ENCODE measurements around the gene DPPA3. TPM values are rescaled to one million over a fixed set of nuclear protein-coding genes. Genes with fewer than 3 reads are reported as not detected.
"Not testable (repeated sequence)": the region's sequence is repeated elsewhere in the genome, so short reads cannot be mapped to it uniquely, and the experiment has no call there.

The DPPA3 gene
- total RNA-seq, 1 experiment from 2014 or later, result not detected

DNA sequence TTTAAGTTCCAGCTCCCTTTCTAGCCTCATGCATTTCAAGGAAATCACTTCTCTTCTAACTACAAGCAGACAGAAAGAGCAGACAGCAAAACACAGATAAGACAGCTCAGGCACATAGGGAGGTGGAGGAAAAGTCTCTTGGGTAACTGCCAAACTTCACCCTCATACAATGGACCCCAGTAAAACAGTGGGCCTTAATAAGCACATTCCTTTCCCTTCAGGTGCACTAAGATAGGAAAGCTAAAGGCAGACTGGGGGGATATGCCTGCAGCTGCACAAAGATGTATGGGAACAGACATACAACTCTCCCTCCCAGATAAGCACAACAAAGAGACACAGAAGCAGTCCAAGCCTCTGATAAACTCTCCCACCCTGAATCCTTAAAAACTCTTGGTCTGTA lies 19.8 kb downstream of the DPPA3 start:
- DNase-seq (ENCODE audit: low read depth), result not testable (repeated sequence)

DNA sequence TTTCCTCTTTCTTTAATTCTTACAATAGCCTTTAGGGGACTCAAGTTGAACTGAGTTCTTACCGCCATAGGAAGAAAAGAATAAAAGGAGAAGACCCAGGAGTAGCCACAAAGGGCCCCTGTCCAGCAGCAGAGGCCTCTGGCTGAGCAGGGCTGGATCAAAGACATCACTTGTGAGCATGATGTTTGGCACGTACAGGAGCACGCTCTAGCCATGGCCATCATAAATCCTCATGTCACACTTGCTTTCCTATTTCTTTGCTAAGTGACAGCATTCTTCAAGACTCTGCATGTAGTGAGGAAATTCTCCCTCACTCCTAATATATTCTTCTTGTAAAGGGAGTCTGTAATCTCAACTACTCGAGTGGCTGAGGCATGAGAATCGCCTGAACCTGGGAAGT lies 20.3 kb downstream of the DPPA3 start:
- no peak for DNase-seq (ENCODE audit: low read depth)

DNA sequence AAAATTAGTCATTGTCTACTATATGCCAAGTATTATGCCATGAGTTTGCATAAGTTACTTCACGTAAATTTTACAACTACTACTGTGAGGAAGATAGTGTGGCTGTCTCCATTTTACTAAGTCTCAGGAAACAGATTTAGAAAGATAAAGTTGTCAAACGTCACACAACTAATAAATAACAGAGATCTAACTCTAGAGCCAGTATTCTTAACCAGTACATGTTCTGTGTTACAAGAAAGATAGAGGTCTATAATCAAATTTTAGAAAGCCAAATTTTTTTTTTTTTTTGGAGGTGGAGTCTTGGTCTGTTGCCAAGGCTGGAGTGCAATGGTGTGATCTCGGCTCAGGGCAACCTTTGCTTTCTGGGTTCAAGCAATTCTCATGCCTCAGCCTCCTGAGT lies 21.8 kb downstream of the DPPA3 start:
- no peak for DNase-seq (ENCODE audit: low read depth)

DNA sequence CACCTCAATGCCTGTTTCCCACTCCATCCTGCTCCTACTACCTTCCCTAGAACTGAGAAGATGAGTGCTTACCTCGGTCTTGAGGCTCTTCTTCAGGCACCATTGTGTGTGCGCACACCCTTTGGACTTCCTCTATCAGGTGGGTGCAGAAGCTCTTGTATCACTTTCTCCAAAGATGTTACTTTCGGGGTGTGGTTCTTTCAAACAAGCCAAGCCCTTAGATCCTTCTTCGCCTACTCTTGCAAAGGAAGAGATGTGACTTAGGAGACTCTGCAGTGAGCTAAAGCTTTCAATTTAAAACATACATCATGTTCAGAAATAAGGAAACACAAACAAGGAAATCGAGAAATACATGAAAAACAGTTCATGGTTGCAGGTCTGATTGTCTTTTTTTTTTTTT lies 36.0 kb downstream of the DPPA3 start, which contains the start of gene CLEC4C:
Gene CLEC4C, minus strand, starts transcription at position 130 of the 400 bp plus-strand sequence. Its CDS starts 27 bp downstream, at position 103.
- no peak for DNase-seq (ENCODE audit: low read depth)

DNA sequence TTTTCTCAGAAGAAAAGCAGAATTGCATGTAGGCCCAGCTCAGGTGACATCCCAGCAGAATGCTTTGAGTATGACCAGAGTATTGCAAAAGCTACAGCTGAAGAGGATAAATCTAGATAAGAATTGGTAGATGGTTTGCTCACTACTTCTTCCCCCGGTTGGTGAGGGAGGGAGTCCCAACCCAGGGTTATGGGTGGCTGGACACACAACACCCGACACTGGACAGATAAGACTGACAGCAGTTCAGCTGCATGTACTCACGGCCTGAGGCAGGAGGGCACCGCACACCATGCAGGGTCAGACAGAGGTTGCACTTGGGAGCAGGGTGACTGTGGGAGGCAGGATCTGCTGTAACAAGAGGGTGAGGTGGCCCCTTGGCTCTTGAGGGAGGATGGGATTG lies 37.6 kb downstream of the DPPA3 start:
- DNase-seq (ENCODE audit: low read depth), result no peak

GRCh38 chr12:7749442-7749841 lies 38.2 kb downstream of the DPPA3 start:
- DNase-seq (ENCODE audit: low read depth), result no peak

DNA sequence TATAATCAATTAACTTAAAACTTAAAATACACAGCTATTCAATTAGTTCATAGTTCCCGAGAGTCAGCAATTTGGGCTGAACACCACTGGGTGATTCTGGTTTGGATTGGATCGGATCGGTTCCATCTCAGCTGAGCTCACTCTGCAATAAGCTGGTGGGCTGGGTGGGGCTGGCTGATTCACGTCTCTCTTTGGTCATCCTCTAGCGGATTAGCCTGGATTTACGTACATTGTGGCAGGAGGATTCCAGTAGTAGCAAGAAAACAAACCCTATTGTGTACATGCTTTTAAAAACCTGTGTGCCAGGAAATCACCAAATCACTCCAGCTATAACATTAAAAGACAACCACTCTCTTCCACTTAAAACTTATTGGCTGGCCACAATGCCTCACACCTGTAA lies 39.1 kb downstream of the DPPA3 start:
- no peak for DNase-seq (ENCODE audit: low read depth)

- DNase-seq (ENCODE audit: low read depth), result no peak
Observed at GRCh38 chr12:7751394-7751793, 40.2 kb downstream of the DPPA3 start.

DNA sequence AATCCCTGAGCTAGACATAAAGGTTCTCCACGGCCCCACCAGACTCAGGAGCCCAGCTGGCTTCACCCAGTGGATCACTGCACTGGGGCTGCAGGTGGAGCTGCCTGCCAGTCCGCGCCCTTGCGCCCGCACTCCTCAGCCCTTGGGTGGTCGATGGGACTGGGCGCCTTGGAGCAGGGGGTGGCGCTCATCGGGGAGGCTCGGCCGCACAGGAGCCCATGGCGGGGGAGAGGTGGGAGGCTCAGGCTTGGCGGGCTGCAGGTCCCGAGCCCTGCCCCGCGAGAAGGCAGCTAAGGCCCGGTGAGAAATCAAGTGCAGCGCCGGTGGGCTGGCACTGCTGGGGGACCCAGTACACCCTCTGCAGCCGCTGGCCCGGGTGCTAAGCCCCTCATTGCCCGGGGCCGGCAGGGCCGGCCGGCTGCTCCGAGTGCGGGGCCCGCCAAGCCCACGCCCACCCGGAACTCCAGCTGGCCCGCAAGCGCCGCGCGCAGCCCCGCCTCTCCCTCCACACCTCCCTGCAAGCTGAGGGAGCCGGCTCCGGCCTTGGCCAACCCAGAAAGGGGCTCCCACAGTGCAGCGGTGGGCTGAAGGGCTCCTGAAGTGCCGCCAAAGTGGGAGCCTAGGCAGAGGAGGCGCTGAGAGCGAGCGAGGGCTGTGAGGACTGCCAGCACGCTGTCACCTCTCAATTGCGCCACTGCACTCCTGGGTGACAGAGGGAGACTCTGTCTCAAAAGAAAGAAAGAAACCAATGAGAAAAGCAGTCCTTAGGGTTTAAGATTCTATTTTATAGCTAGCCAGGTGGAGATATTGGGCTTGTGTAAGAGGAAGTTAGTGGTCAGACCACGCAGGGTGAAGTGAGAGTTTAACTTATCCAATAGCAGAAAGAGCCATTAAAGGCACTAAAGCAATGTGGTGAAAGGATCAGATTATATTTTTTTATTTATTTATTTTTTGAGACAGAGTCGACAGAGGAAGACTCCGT lies 41.0 kb downstream of the DPPA3 start:
- not testable (repeated sequence) for DNase-seq (ENCODE audit: low read depth)

DNA sequence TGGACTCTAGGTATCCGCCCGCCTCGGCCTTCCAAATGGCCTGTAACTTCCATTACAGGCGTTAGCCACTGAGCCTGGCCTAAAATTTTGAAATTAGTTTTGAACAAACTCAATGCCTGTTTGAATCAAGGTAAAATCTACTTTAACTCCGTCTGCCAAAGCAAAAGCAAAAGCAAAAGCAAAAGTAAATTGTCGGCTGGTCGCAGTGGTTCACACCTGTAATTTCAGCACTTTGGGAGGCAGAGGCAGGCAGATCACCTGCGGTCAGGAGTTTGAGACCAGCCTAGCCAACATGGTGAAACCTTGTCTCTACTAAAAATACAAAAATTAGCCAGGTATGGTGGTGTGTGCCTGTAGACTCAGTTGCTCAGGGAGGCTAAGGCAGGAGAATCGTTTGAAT lies 44.4 kb downstream of the DPPA3 start:
- DNase-seq (ENCODE audit: low read depth), result not testable (repeated sequence)

DNA sequence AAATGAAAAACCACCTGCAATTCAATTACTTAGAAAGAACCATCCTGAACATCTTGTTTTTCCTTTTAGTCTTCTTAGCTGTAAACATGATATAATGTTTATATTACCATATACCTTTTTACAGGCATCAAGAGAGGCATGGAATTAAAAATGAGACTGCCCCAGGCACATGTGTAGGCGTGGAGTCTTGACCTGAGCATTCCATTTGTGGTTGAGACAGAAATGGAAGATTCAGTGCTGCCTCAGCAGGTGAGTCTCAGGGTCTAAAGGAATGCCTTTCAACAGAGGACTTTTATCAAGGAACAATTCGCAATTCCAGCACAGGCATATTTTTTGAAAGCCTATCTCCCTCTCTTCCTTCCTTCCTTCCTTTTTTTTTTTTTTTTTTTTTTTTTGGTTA lies 45.8 kb downstream of the DPPA3 start:
- DNase-seq (ENCODE audit: low read depth), result no peak

- no peak for DNase-seq (ENCODE audit: low read depth)
Observed at GRCh38 chr12:7758766-7759140, 47.5 kb downstream of the DPPA3 start.

Other genes starting within 250 kb of the DPPA3 start
- under 0.01 TPM in 1 of 2 replicates, not detected in the other for gene CD163, start 207.7 kb upstream of the DPPA3 start, total RNA-seq (2014; rRNA removed; shearing (Covaris generic))
- gene APOBEC1, start 45.5 kb upstream of the DPPA3 start, total RNA-seq (2014; rRNA removed; shearing (Covaris generic)), result not detected in 2 replicates
- not detected in 2 replicates for gene GDF3, start 15.7 kb upstream of the DPPA3 start, total RNA-seq (2014; rRNA removed; shearing (Covaris generic))
- not detected in 2 replicates for gene CLEC4C, start 35.9 kb downstream of the DPPA3 start, total RNA-seq (2014; rRNA removed; shearing (Covaris generic))
- not detected in 2 replicates for gene NANOGNB, start 53.8 kb downstream of the DPPA3 start, total RNA-seq (2014; rRNA removed; shearing (Covaris generic))
- gene NANOG, start 78.0 kb downstream of the DPPA3 start, total RNA-seq (2014; rRNA removed; shearing (Covaris generic)), result not detected in 2 replicates
- gene SLC2A14, start 161.5 kb downstream of the DPPA3 start, total RNA-seq (2014; rRNA removed; shearing (Covaris generic)), result not detected in 2 replicates
- 7.6 and 9.0 TPM in 2 replicates for gene SLC2A3, start 224.8 kb downstream of the DPPA3 start, total RNA-seq (2014; rRNA removed; shearing (Covaris generic))

Measured in Daoy (cell line).